HG03045 (cell line): ENCODE measurements around the gene TXNDC16.
"Not testable (repeated sequence)": the region's sequence is repeated elsewhere in the genome, so short reads cannot be mapped to it uniquely, and the experiment has no call there.

Source experiments
- ATAC-seq: cut with Tn5 transposase; IDR thresholded peaks from one replicate; pipeline ENCODE4 v1.9.1; 2021; ENCODE audit warnings: mild to moderate bottlenecking, moderate library complexity; ENCODE audit not compliant: unreplicated experiment

TXNDC16 gene

GRCh38 chr14:52545584-52546317 lies 6.6 kb downstream of the TXNDC16 start:
- no peak for ATAC-seq

GRCh38 chr14:52538623-52539022 lies 13.7 kb downstream of the TXNDC16 start:
- no peak for ATAC-seq

- no peak for ATAC-seq
Observed at GRCh38 chr14:52536269-52536668, 16.0 kb downstream of the TXNDC16 start.

- ATAC-seq, result no peak
Observed at GRCh38 chr14:52531481-52531880, 20.8 kb downstream of the TXNDC16 start.

GRCh38 chr14:52527052-52527451 lies 25.3 kb downstream of the TXNDC16 start:
- ATAC-seq, result no peak

GRCh38 chr14:52522581-52523345 lies 29.5 kb downstream of the TXNDC16 start:
- no peak for ATAC-seq

- no peak for ATAC-seq
Observed at GRCh38 chr14:52522033-52522432, 30.3 kb downstream of the TXNDC16 start.

- no peak for ATAC-seq
Observed at GRCh38 chr14:52514046-52514811, 38.1 kb downstream of the TXNDC16 start.

- no peak for ATAC-seq
Observed at GRCh38 chr14:52513249-52513648, 39.1 kb downstream of the TXNDC16 start.

- no peak for ATAC-seq
Observed at GRCh38 chr14:52494444-52494843, 57.9 kb downstream of the TXNDC16 start.

- no peak for ATAC-seq
Observed at GRCh38 chr14:52485350-52485960, 66.8 kb downstream of the TXNDC16 start.

- ATAC-seq, result no peak
Observed at GRCh38 chr14:52481864-52482263, 70.4 kb downstream of the TXNDC16 start.

- ATAC-seq, result no peak
Observed at GRCh38 chr14:52473557-52473956, 78.7 kb downstream of the TXNDC16 start.

- no peak for ATAC-seq
Observed at GRCh38 chr14:52472728-52473127, 79.6 kb downstream of the TXNDC16 start.

- ATAC-seq, result not testable (repeated sequence)
Observed at GRCh38 chr14:52472251-52472650, 80.1 kb downstream of the TXNDC16 start.

- ATAC-seq, result no peak
Observed at GRCh38 chr14:52467515-52468266, 84.6 kb downstream of the TXNDC16 start.

GRCh38 chr14:52464175-52464574 lies 88.1 kb downstream of the TXNDC16 start:
- ATAC-seq, result no peak

GRCh38 chr14:52463375-52463774 lies 88.9 kb downstream of the TXNDC16 start:
- no peak for ATAC-seq

GRCh38 chr14:52461721-52462120 lies 90.6 kb downstream of the TXNDC16 start:
- ATAC-seq, result no peak

- ATAC-seq, result no peak
Observed at GRCh38 chr14:52458721-52459085, 93.6 kb downstream of the TXNDC16 start.
